HG02623 (cell line): ENCODE data around the gene CYP2F1.
"Not testable (repeated sequence)": the region's sequence is repeated elsewhere in the genome, so short reads cannot be mapped to it uniquely, and the experiment has no call there.

Source experiments
- ATAC-seq: cut with Tn5 transposase; IDR thresholded peaks from one replicate; pipeline ENCODE4 v1.9.1; 2021; ENCODE audit warnings: moderate library complexity; ENCODE audit not compliant: unreplicated experiment

The CYP2F1 gene

DNA sequence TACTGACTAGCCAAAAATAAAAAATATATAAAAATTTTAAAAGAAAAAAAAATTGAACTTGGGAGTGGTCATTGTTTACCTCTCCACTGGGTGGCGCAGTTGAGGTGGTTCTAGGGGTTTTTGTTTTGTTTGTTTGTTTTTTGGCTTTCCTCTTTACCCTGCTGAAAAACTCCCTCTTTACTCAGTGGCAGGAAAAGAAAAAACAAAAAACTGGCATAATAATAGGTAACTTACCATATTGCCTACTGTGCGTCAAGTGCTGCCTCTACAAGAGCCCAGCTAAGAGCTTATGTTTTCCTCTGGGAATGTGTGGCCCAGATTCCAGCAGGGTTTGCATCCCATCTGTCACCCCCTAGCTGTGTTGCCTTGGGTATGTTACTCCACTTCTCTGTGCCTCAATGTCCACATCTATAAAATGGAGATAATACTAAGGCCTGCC is 12.6 kb downstream of the CYP2F1 start:
- ATAC-seq: not testable (repeated sequence)

GRCh38 chr19:41127362-41127761 is 13.1 kb downstream of the CYP2F1 start:
- ATAC-seq: not testable (repeated sequence)

- ATAC-seq: not testable (repeated sequence)
Observed at GRCh38 chr19:41127801-41128300, 13.6 kb downstream of the CYP2F1 start.

DNA sequence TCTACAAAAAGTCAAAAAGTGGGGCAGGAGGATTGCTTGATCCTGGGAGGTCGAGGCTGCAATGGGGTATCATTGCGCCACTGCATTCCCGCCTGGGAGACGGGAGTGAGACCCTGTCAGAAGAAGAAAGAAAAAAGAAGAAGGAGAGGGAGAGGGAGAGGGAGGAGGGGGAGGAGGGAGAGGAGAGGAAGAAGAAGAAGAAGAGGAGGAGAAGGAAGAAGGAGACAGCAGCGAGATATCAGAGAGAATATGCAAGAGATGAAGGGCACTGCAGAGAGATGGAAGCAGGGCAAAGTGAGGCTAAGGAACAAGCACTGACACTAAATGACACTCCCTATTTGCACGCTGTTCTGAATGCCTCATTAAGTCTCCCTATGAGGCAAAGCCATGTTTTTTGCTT is 14.5 kb downstream of the CYP2F1 start:
- ATAC-seq: no peak

DNA sequence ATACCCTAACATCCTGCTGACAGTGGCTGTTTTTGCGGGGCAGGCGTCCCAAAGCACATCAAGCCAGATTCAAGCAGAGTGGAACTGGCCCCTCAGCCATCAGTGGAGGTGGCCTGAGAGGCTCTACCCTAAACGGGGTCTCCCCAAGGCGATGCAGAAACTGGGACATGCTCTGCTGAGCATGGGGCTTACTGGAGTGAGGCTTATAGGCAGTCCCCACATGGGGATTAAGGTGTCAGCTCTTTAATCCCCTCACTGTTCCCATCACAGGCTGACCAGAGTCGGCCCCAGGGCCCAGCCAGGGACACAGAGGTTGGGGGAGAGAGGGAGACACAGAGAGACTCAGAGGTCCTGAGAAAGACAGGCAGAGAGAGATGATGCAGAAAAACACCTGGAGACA is 17.0 kb downstream of the CYP2F1 start:
- ATAC-seq: no peak

DNA sequence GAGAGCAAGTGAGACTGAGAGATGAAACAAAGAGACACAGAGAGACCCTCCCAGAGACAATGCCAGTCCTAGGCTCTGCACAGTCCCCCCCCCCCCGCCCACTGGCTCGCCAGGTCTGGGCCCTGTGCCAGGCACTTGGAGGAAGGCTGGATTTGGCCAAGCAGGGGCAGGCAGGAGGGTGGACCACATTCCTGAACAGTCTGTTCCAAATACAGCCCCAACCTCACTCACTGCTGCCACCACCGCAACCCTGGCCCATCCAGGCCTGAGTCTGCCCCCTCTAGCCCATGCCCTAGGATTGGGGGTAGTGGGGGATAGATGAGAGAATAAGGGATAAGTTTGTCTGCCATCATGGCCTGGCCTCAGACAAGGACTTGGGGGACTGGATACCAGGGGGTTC is 19.0 kb downstream of the CYP2F1 start:
- no peak for ATAC-seq

DNA sequence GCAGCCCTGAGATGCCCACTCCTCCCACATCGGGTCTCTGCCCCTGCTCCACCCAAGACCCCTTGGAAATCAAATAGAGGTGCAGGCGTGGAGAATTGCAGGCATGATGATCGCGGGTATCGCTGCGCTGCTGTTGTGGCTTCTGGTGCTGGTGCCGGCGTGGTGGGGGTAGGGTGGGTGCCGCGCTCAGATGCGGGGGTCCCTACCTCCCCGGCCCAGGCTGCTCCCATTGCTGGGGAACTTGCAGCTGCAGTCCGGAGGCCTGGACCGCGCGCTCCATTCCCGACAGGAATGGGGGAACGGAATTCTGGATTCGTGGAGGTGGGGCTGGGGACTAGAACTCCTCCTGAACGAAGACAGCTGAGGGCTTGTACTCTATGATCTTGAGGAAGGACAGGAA is 20.4 kb downstream of the CYP2F1 start:
- ATAC-seq: no peak

GRCh38 chr19:41135390-41136384 is 21.5 kb downstream of the CYP2F1 start:
- not testable (repeated sequence) for ATAC-seq

GRCh38 chr19:41136636-41137455 is 22.6 kb downstream of the CYP2F1 start:
- no peak for ATAC-seq

- no peak for ATAC-seq
Observed at GRCh38 chr19:41144403-41144802, 30.2 kb downstream of the CYP2F1 start.

- no peak for ATAC-seq
Observed at GRCh38 chr19:41149831-41150230, 35.6 kb downstream of the CYP2F1 start.

GRCh38 chr19:41150986-41151385 is 36.8 kb downstream of the CYP2F1 start:
- ATAC-seq: not testable (repeated sequence)

GRCh38 chr19:41154060-41154459 is 39.8 kb downstream of the CYP2F1 start:
- ATAC-seq: no peak

DNA sequence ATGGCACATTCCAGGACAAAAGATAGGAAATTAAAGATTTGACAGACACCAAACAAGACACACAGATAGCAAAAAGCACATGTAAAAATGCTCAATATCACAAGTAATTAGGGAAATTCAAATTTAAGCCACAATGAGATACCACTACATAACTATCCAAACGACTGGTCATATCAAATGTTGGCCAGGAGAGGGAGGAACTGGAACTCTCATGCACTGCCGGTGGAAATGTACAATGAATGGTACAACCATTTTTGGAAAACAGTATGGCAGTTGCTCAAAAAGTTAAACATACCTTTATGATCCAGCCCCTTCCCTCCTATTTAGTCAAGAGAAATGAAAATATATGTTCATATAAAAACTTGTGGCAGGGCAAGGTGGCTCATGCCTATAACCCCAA is 42.0 kb downstream of the CYP2F1 start:
- no peak for ATAC-seq

DNA sequence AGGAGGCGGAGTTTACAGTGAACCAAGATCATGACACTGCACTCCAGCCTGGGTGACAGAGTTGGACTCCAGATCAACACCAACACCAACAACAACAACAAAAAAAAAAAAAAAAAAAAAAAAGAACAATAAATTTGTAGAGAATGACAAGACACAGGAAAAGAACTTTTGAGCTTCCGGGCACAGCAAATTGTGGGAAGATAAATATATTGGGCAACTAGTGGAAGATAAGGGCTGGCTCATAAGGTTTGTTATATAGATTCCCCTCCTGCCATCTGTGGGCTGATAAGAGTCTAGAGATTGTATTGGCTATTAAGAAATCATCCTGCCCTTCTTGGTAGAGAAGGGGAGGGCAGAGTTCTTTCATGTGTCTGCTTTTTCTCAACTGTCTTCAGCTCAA is 45.6 kb downstream of the CYP2F1 start:
- ATAC-seq: no peak

GRCh38 chr19:41161903-41162302 is 47.7 kb downstream of the CYP2F1 start:
- no peak for ATAC-seq

GRCh38 chr19:41166944-41167804 is 52.9 kb downstream of the CYP2F1 start:
- ATAC-seq: no peak

DNA sequence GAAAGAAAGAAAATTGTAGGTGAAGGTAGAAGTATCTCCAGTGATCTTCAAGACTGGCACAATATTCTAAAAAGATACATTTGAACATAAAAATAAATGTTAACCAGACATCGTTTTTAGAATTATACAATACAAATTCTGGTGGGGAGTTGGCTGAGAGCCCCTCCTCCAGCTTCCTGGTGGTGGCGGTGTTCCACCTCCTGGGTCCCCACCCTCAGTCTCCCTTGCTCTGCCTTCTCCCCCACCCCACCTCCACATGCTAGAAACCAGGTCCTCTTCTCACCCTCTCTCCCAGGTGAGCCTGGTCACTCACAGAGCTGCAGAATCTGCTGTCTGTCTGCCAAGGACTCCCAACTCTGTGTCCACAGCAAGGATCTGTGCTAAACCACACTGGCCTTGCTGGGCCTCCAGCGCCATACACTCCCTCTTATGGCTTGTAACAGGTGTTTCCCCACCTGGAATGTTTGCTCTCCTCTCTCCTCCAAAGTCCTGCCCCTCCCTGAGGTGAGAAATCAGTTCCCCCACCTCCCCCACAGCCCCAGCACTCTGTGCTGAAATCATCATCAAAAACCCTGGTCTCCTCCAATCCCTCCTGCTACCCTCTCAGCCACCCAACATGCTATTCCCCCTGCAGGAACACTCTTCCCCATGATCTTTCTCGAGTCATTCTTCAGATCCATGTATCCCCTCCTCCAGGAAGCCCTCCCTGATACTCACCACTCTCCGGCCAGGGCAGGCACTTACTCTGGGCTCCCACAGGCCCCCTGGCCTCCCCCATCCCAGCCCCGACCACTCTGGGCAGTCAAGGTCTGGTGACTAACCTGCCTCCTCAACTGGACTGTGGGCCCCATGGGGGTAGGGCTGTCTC is 58.3 kb downstream of the CYP2F1 start:
- no peak for ATAC-seq

DNA sequence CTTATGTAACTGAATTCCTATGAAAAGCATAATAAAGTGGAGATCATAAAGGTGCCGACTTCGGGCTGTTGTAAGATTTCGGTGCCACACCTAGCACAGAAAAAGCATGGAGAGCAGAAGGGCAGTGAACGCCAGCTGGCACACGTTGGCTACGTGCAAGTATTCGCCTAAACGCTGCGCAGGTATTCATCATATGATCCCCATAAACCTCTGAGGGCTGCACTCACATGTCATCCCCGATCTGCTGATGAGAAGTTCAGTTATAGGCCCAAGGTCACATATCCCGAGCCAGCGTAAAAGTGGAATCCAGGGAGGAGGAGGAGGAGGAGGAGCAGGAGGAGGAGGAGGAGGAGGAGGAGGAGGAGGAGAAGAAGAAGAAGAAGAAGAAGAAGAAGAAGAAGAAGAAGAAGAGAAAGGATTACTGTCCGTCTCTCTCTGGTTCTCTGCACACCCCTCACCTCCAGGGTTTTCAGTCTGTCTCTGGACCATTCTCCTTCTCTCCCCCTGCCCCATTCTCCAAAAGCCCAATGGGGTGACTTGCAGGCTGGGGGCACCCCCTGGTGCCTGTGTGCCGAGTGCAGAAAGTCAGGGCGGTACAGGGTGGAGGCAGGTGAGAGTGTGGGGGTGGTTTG is 60.2 kb downstream of the CYP2F1 start:
- no peak for ATAC-seq
